Left renal pelvis (tissue), 4 donors: ENCODE results near the gene NUTM2D. TPM values are rescaled to one million over a fixed set of nuclear protein-coding genes. Genes with fewer than 3 reads are reported as not detected.
"Not testable (repeated sequence)": the region's sequence is repeated elsewhere in the genome, so short reads cannot be mapped to it uniquely, and the experiment has no call there.

Experiments
- DNase-seq, 4 donors: peaks; one replicate each; pipeline ENCODE4 v3.0.0-alpha.2; 2013; ENCODE audit warnings: low read depth in 4 of 4, low spot score in 3 of 4
- polyA plus RNA-seq, 4 donors: library from polyadenylated mRNA; unstranded; fragments of 120-200 nt; gene quantifications; one replicate each; pipeline ENCODE4 v1.2.1, GENCODE V29; 2013; ENCODE audit not compliant: insufficient read length in 4 of 4

NUTM2D gene
- polyA plus RNA-seq, 4 donors, result 6.9 to 10.0 (median 8.7) TPM

DNA sequence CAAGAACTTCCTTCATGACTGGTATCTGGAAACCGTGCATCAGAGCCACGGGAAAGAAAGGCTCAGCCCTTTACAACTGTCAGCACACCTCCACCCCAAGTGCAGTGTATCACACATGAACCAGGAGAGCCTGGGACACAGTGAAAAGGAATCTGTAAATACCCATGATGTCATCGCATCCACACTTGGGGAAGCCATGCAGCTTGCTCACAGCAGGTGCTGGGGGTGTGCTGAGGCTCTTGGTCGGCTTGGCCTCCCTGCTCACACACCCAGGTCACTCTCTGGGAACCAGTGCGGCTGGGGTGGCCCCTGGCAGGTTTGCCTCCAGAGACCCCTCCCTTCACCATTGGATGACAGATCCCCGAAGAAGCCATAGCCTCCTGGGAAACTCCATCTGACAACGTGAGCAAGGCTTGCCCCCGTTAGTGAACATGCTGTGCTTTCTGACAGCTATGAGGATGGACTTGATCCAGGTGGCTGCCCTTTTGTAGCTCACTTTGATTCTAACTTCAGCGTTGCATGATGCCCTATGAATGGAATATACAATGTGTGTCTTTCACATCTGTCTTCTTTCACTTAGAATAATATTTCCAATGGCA is 12.1 kb downstream of the NUTM2D start:
- not testable (repeated sequence) for DNase-seq

DNA sequence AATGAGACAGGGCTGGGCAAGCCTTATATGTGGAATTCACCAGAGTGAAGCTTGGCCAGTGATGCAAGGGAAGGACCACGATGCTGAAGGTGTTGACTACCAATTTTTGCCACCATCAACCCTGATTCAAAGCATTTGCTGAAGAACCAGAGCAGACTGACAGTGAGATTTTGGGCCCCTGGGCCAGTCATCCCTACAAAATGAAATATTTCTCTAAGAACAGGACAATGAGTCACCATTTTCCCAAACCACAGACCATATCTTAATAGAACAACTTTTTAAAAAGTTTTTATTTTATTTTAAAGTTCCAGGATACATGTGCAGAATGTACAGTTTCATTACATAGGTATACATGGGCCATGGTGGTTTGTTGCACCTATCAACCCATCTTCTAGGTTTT is 16.5 kb downstream of the NUTM2D start:
- DNase-seq, result not testable (repeated sequence)

DNA sequence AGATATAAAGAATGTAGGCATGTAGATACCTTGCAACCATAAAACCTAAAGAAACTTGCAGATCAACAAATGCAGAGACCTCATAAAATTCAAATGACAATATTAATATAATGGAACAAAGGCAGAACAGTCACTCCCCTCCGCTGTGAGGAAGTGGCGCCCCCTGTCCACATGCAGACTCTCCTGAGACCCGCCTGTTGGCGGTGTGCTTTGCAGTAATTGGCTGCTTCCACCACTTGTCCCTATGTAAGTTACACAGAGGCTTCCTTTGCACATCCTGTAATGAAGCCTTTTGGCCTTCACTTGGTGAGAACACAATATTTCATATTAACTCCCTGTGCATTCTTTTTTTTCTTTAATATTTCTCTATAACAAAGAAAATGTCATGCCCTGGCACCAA is 21.6 kb downstream of the NUTM2D start:
- DNase-seq, result not testable (repeated sequence)

DNA sequence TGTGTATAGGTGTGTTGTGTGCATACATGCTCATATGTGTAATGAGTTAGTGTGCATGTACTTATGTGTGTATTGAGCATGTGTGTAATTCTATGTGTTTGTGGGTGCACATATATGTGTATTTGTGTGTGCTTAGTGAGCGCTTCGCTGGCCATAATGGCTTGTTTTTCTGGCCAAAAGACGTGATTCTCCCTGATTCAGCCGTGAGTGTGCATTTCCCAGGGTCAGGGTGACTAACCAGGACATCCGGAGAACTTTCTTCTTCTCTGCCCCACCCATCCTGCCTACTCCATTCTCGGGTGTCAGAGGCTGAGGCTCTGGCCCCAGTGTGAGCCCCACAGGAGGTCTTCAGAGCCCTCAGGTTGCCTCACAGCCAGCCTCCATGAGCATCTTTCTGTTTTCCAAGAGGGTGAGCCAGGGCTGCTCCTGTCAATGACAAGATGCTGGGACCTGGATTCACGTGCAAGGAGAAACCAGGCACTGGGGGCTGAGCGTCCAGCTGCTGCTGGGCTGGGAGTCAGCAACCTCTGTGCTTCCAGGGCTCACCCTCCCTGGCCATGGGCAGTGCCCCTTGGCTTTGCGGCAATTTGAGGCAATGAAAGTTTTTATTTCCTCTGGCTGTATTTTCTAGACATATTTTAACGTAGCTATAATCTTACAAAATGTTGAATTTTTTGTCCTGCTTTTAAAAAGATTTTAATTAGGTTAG is 25.8 kb downstream of the NUTM2D start:
- DNase-seq, result not testable (repeated sequence)

DNA sequence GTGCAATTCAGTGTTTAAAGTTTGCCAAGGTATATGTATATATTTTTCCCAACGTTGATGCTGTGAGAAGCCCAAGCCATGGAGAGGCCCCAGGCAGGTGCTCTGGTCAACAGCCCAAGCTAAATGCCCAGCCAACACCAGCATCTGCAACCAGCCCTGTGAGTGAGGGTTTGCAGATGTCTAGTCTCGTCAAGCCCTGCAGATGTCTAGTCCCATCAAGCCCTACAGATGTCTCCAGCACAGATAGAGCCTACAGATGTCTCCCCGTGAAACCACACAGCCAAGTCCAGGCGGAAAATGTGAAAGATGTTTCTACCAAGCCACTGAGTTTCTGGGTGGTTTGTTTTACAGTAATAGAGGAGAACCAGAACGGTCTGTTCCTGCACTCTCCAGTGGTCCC is 26.7 kb downstream of the NUTM2D start:
- DNase-seq, result not testable (repeated sequence)

DNA sequence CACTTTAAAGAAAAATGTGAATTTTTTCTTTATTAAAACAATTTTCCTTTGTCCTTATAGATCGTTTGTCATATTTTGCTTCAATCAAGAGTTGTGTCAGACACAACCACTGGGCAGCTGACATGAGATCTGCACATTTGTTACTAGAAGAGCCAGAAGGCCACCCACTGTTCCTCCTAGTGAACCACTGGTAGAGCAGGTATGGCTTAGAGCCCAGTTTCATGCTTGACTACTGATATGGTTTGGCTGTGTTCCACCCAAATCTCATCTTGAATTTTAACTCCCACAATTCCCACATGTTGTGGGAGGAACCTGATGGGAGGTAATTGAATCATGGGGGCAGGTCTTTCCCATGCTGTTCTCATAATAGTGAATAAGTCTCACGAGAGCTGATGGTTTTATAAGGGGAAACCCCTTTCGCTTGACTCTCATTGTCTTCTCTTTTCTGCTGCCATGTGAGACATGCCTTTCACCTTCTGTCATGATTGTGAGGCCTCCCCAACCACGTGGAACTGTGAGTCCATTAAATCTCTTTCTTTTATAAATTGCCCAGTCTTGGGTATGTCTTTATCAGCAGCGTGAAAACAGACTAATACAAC is 28.3 kb downstream of the NUTM2D start:
- not testable (repeated sequence) for DNase-seq

DNA sequence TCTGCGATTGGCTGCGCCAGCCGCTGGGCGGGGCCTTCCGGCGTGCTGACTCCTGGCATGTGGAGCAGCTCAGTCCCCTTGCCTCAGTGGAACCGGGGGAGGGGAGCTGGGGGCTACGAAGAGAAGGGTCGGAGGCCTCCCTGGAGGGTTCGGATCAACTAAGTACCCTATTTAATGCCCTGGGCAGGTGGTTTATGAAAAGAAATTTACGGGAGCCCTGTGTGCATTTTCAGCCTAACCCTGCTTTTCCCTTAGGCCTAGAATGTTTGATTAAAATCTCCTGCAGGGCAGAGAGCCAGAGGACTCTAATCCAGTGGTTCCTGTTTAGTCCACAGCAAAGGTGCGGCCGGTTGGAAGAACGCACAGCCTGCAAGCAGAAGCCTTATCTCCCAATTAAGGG is 33.8 kb downstream of the NUTM2D start:
- DNase-seq, result not testable (repeated sequence)

DNA sequence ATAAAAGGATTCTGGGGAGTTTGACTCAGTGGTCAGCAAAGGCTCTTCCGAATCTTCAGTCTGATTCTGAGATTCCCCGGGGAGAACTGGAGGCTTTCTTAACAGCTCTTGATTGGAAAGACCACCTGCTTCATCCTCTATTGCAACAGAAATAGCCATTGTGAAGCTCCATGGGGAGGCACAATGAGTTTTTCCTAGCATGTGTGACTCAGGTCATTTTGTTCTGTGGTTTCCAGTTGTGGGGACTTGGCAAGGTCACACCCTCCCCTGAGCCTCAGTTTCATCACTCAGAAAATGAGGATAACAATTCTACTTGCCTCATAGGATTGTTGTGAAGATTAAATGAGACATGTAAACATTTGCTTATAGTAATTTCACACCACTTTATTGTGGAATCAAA is 38.7 kb downstream of the NUTM2D start:
- not testable (repeated sequence) for DNase-seq

DNA sequence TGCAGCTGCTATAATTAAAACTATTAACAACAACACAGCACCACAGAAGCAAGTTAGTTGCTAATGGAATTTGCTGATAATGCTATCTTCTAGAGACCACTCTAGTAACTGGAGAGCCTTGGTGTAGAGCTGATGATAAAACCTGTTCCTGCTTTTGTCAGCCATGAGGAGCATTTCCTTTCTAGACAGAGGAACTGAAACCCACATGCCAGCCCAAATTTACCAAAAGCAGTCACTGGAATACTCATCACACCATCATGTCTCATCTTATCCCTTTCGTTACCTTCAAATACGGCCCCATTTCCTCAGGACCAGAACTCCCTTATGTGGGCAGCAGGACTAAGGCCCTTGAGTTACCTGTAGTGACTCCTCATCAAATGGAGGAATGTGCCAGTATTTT is 40.9 kb downstream of the NUTM2D start:
- DNase-seq, result not testable (repeated sequence)

DNA sequence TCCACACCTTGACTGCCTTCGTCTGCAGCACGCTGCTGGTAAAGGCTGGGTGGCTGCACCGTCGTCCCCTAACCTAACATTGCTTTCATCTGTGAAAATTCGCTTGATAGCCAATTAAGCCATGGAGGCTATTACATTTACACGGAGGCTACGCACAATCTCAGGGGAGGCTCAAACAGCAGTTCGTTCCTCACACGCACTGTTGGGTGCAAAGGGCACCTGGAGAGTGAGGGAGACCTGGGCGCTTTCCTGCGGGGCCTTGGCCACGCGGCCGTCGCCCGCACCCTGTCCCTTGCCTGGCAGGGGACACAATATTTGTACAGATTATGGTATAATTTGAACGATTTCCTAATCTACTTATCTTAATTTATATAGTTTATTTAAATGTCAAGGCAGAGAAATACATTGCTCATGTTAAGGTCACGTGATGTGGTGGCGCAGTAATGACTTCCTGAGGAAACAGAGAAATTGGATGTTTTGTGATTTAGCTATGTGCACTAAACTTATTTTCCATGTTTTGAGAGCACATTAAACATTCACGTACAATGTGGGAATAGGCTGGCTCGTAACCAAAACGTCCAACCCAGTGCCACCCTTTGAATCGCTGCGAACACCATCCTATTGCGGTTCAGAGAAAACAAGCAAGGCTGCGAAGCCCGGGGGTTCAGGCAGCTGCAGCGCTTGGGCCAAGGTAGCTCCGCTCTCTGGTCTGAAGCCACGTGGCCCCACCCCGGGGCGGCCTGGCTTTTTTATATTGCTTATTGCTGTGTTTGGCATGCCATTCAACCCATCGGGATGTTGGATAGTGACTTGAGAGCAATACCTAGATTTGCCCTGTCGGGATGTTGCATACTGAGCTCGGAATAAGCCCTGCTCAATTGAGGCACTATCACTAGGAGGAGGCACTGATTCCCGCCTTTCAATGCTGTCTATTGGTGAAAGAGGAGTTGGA is 50.2 kb downstream of the NUTM2D start:
- not testable (repeated sequence) for DNase-seq

DNA sequence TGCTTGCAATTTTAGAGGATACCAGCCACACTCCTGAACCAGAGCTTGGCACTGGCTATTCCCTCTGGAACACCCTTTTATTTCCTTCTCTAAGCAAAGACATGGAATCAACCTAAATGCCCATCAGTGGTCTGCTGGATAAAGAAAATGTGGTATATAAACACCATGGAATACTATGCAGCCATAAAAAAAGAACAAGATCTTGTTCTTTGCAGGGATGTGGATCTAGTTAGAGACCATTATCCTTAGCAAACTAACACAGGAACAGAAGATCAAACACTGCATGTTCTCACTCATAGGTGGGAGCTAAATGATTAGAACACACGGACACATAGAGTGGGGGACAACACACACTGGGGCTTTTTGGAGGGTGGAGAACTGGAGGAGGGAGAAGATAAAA is 56.4 kb downstream of the NUTM2D start:
- DNase-seq, result not testable (repeated sequence)

Other genes with a start within 250 kb of the NUTM2D start
- gene NUTM2A, start 132.3 kb upstream of the NUTM2D start, polyA plus RNA-seq, result 1 to 10 TPM; 1.5 to 4.2 (median 3.1) TPM
- 10 to 100 TPM; 22.8 to 47.3 (median 41.6) TPM for gene MINPP1, start 147.1 kb downstream of the NUTM2D start, polyA plus RNA-seq